Activated CD8-positive, alpha-beta memory T cell treated with anti-CD3 and anti-CD28 coated beads, Interleukin-2, amount 50 U/mL, for 24 hours (primary cell): ENCODE data around the gene ERVV-1.
"Not testable (repeated sequence)": the region's sequence is repeated elsewhere in the genome, so short reads cannot be mapped to it uniquely, and the experiment has no call there.

Experiments used
- DNase-seq: peaks from one replicate; pipeline ENCODE4 v3.0.0-alpha.2; 2020; ENCODE audit errors: extremely low read depth

Gene ERVV-1, protein sequence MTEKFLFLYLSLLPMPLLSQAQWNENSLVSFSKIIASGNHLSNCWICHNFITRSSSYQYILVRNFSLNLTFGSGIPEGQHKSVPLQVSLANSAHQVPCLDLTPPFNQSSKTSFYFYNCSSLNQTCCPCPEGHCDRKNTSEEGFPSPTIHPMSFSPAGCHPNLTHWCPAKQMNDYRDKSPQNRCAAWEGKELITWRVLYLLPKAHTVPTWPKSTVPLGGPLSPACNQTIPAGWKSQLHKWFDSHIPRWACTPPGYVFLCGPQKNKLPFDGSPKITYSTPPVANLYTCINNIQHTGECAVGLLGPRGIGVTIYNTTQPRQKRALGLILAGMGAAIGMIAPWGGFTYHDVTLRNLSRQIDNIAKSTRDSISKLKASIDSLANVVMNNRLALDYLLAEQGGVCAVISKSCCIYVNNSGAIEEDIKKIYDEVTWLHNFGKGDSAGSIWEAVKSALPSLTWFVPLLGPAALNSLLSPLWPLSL

GRCh38 chr19:53013621-53014020 is at the start of gene ERVV-1:
TSS of gene ERVV-1 (plus strand) at chr19:53013921. CDS start at chr19:53014091, 170 bp downstream.
- DNase-seq, result no peak

DNA sequence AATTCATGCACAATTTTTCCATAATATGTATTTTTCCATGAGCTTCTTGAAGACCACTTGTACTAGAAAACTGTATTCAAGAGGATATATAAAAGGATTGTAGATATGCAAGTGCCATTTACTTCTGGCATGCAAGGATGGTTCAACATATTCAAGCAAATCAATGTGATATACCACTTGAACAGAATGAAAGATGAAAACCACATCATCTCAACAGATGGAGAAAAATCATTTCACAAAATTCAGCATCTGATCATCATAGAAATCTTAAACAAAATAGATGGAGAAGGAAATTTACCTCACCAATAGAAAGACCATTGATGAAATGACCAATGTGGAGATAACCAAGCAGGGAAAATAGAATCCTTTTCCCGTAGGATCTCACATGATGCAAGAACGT is 45.9 kb upstream of the ERVV-1 start:
- DNase-seq, result no peak

DNA sequence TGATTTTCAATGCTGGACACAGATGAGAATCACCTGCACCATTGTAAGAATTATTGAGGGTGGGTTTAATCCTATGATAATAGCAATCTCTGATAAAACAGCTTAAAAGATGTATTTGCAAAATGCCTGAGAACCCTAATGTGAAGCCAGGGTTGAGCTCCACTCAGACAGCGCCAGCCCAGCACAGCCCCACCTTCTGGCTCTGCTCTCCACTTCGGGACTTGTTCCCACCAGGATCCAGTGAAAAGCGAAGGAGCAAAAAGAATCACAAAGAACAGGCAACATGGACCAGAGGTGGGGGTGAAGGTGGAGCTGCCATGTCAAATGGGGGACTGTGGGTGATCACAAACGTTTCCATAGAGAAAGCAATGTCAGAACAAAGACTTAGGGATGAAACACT is 32.4 kb upstream of the ERVV-1 start:
- no peak for DNase-seq

DNA sequence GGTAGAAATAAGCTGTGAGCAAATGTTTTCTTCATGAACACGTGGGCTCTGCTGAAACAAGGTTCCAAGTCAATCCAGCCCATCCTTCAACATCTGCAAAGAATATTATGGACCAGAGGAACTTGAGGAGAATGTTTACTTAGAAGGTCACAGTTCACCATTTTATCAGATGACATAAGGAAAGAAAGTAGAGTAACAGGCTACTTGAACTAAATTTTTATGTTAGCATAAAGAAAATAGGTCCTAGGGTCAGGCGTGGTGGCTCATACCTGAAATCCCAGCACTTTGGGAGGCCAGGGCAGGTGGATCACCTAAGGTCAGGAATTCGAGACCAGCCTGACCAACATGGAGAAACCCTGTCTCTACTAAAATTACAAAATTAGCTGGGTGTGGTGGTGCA is 30.6 kb upstream of the ERVV-1 start:
- not testable (repeated sequence) for DNase-seq

- DNase-seq, result no peak
Observed at GRCh38 chr19:52987221-52987620, 26.5 kb upstream of the ERVV-1 start.

- no peak for DNase-seq
Observed at GRCh38 chr19:52988506-52988905, 25.2 kb upstream of the ERVV-1 start.

DNA sequence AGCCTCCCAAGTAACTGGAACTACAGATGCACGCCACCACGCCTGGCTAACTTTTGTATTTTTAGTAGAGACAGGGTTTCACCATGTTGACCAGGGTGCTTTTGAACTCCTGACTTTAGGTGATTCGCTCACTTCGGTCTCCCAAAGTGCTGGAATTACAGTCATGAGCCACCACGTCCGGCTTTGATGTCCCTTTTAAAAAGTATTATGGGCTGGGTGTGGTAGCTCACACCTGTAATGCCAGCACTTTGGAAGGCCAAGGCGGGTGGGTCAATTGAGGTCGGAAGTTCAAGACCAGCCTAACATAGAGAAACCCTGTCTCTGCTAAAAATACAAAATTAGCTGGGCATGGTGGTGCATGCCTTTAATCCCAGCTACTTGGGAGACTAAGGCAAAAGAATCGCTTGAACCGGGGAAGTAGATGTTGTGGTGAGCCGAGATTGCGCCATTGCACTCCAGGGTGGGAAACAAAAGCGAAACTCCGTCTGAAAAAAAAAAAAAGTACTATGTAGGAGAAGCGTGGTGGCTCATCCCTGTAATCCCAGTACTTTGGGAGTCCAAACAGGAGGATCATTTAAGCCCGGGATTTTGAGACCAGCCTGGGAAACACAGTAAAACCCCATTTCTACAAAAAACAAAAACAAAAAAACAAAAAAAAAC is 22.8 kb upstream of the ERVV-1 start:
- no peak for DNase-seq

DNA sequence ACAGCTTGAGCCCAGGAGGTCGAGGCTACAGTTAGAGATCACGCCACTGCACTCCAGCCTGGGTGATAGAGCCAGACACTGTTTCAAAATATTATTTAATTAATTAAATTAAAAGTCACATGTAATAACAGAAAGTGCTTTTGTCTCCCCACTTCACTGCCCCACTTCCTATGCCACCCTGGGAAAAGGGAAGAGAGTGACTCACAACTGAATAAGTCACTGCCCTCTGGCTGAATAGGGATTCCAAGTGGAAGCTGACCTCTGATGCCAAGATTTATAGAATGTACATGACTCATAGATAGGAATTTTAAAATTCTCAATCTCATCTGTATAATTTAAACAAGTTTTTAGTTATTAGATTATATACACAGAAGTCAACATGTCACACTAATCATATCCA is 22.2 kb upstream of the ERVV-1 start:
- DNase-seq, result no peak

DNA sequence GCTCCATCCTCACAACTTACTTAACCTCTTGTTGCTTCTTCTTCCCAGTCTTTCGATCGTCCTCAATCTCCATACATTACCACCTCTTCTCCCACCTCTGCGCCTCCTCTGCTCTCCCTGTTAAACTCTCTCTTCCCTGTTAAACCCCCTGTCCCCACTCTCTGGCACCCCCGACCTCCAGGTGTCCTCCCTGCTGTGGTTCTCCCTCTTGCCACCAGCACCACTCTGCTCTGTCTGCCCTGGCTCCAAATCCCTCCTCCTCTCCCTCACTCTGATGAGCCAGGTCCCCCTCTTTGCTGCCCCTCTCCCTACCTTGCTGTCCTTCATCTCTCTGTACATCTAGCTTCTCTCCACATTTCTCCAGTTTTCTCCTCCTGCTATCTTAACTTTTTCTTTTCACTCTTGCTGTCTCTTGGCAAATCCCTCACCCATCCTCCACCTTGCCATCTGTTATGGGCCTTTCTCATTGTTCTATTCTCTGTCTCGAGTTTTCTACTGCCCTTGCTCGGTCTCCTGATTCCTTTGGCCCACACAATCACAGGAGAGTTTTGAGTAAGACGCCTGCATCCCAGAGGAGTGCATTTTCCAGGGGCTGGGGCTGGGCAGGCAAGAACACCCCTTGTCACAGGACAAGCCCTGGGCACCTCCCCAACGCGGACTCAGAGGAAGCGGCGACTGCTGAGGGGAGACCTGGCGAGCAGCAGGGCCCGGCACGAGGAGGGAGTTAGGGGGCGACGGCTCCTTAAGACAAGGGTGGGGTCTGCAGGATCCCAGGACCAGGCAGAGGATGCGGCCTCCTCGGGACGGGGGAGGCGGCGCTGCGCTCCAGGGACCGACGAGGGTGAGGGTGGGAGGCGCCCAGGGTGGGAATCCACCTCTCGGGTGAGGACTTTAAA is 21.4 kb upstream of the ERVV-1 start:
- no peak for DNase-seq

DNA sequence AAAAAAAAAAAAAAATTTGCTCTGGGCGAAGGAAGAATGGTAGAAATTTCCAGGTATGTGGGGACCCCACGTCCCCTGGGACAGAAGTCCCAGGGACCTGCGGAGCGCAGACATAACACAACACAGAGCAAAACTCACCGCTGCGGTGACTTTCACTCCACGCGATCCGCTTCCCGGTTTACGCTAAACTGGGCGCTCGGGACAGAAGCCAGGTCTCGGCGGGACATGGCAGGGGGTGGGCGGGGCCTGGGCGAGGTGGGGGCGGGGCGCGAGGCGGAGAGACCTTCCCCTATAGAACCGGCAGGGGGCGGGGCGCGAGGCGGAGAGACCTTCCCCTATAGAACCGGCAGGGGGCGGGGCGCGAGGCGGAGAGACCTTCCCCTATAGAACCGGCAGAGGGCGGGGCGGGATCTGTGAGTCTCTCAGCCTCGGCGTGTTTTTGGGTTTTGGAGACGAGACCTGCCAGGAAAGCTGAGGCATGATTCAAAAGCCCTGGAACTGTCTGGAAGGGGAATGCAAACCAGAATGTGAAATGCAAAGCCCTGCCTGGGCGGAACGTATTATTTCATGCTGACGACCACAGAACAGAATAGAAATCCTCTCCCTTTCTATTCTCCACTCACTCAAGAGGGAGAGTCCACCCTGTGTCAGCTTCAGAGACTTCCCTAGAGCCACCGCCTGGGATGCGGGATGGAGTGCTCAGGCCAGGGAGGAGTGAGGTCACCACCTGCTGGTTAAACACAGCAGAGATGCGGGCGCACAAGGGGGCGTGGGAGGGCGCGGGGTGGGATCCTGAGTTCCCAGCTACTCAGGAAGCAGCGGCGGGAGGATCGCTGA is 20.2 kb upstream of the ERVV-1 start:
- DNase-seq, result peak; percentile 33

DNA sequence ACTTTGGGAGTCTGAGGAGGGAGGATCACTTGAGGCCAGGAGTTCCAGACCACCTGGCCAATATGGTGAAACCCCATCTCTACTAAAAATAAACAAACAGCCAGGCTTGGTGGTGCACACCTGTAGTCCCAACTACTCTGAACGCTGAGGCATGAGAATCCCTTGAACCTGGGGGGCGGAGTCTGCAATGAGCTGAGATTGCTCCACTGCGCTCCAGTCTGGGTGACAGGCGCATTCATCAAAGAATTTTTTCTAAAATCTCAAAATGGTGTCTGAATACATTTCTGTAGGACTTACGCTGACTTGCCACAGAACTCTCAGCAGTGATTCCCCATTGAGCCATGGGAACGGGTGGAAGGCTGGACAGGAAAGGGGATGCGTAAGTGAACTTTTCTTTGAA is 18.0 kb upstream of the ERVV-1 start:
- DNase-seq, result no peak

DNA sequence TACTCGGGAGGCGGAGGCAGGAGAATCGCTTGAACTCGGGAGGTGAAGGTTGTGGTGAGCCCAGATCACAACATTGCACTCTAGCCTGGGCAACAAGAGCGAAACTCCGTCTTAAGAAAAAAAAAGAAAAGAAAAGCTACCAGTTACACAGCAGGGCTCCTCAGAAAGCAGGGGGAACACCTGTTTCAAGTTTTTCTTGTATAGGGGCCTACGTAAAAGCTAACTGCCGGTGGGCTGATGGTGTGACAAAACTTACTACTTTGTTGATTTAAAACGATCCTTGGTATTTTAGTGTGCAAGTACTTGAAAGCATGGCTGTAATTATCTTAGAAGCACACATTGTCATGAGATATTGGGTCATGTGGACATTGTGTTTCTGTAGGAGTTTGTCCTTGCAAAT is 15.7 kb upstream of the ERVV-1 start:
- no peak for DNase-seq

DNA sequence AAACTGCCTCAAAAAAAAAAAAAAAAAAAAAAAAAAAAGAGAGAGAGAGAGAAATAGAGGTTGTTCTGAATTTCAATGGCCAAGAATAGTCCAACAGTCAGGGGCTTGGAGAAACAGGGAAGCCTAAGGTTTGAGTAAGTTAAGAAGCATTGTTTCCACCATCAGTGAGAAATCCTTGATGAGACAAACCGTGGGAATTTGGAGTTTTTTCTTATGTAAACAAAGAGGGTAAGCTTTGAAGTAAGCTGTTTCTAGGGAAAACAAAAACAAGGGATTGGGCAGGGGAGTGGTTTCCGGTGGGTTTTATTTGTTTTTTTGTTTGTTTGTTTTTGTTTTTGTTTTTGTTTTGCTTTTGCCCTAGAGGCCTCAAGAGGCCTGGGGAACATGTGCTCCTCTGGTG is 11.2 kb upstream of the ERVV-1 start:
- no peak for DNase-seq

GRCh38 chr19:53004242-53004641 is 9.5 kb upstream of the ERVV-1 start:
- DNase-seq, result no peak

DNA sequence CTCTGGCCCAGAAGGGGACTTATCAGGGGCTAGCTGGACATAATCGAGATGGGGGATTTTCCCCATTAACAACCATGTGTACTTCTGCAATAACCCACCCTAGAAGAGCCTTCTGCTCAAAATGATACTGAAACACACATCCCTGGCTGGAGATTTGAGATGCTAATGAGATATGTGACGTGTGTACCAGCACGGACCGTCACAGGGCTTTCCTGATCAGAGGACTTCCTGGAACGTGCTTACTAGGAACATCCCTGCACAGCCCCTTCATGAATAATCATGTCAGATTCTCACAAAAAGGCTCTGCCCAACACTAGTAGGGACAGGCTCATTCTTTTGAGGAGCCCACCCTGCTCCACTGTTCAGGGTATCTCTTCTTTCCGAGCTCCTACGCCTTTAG is 6.5 kb upstream of the ERVV-1 start:
- no peak for DNase-seq

- DNase-seq, result no peak
Observed at GRCh38 chr19:53007606-53008005, 6.1 kb upstream of the ERVV-1 start.

DNA sequence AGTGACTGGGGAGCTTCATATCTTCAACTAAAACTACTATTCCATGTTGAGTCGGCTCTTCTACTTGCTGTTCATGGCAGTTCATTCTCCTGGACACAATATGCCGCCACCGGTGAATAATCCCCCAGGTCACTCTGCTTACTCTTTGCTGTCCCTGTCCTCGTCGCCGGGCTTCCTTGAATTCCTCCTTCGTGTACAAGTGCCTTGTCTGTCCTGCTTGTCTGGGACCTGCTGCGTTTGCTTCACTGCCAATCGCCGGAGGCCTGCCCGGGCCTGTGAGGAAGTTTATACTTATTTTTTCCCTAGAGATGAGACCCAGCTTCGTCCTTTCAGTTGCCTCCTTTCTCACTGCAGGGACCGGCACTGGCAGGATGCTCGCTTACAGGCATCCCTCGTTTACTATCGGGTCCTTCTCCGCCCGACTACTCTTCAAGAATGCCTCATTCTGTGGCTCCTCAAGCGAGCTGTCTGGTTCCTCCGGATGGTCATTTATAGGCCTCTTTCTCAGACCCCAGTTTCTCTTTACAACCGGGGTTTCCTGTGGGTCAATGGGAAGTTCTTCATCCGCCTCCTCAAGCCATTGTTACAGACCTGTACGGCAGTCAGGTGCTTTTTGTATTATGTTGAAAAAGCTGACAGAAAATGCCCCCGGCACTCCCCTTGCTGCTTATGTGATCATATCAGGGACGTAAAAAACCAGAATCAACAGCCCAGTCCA is 5.5 kb upstream of the ERVV-1 start:
- DNase-seq, result no peak

DNA sequence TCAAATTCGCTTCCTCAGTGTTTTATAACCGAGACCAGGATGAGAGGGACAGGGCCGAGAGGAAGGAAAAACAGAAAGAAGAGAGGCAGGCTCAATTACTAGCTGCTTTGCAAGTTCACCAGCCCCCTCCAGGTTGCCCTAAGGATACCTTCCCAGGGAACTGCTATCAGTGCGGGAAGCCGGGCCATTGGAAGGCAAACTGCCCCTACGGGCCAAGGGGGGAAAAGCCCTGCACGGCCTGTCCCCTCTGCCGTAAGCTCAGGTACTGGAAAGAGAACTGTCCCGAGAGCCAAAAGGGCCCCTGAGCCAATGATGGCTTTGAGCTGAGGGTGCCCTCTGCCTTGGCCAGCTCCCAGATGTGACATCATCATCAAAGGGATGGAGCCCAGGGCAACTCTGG is 3.2 kb upstream of the ERVV-1 start:
- DNase-seq, result no peak

- no peak for DNase-seq
Observed at GRCh38 chr19:53012006-53012405, 1.7 kb upstream of the ERVV-1 start.

DNA sequence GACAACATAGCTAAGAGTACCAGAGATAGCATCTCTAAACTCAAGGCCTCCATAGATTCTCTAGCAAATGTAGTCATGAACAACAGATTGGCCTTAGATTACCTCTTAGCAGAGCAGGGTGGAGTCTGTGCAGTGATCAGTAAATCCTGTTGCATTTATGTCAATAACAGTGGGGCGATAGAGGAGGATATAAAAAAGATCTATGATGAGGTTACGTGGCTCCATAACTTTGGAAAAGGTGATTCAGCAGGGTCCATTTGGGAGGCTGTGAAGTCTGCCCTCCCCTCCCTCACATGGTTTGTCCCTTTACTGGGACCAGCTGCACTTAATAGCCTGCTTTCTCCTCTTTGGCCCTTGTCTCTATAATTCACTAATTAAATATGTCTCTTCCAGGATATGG is 1.4 kb downstream of the ERVV-1 start:
- DNase-seq, result no peak

DNA sequence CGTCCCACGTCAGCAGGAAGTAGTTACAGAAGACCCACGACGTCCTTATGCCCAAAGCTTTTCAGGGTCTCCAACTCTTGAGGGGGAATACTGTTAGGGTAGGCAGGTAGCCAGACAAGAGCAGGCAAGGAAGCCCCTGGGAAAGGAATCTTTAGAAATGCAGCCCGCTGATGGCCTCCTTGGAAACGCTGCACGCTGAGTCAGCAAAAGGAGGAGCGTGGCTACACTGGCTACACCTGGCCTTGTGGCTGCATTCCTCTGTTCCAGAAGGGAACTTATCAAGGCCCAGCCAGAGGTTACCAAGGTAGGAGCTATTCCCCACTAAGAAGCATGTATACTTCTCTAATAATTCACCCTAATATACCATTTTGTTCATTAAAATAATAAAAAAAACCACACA is 2.0 kb downstream of the ERVV-1 start:
- DNase-seq, result no peak
